ENCODE data around the gene BCL7A.
"Not testable (repeated sequence)": the region's sequence is repeated elsewhere in the genome, so short reads cannot be mapped to it uniquely, and the experiment has no call there.

Gene BCL7A

GRCh38 chr12:122056406-122056805 is 34.7 kb downstream of the BCL7A start:
- DNase-seq (ENCODE audit: low spot score), result not testable (repeated sequence)

- DNase-seq (ENCODE audit: low spot score), result no peak
Measured at GRCh38 chr12:122057007-122057735, 35.5 kb downstream of the BCL7A start.

DNA sequence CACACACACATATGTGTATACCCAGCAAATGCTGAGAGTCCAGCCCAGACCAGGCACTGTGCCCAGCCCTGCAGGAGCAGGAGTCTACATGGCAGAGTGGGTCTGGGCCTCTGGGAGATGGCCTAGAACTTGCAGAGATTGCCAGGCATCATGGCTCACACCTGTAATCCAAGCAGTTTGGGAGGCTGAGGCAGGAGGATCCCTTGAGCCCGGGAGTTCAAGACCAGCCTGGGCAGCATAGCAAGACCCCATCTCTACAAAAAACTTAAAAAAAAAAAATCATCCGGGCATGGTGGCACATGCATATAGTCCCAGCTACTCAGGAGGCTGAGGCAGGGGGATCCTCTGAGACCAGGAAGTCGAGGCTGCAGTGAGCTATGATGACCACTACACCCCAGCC is 36.1 kb downstream of the BCL7A start:
- no peak for DNase-seq (ENCODE audit: low spot score)

GRCh38 chr12:122058549-122059149 is 37.0 kb downstream of the BCL7A start:
- DNase-seq (ENCODE audit: low spot score), result no peak

DNA sequence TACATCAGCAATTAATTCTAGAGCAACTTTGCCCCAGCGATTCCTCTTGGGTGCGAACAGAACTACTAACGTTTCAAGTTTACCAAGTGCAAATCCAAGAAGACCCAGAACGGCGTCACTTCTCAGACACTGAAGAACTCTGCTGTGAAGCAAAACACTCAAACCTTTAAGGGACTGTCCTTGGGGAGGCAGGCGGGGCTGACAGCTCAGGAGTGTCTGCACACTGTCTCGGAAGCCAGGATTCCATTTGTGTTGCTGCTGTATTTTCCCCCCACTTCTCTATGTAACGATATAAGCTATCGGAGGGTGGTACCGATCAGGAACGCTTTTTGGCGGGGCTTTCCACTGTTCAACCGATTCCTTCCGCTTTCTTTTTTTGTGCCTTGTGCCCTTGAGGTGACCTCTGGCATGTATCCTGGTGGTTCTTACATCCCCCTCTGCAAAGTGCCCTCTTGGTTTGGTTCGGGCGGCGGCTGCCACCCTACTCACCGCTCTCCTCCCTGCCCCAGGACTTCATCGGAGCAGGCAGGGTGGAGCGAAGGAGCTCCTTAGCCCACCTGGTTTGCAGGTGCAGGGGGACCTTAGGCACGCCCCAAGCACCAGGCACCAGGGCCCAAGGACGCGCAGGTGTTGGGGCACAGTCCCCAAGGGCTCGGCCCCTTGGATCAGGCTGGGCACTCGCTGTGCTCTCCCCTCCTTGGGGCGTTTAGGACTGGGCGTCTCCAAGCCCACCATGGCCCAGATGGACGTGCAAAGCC is 37.7 kb downstream of the BCL7A start:
- no peak for DNase-seq (ENCODE audit: low spot score)

DNA sequence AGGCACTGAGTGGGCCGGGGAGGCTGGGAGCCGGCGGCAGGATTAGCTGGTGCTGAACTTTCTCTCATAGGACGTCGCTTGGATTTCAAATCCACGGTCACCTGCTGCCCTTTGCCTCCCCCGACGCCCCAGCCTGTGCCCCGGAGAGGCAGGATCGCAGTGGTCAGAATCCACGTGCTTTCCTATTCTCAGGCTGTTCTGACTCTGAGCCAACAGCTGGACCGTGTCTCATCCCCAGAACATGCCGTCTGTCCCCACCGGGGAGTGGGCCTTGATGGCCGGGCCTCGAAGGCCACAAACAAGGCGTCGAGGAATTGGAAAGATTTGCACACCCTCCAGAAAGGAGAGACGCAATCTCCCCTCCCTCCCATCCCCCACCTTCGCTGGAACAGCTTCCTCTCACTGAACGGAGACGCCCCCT is 38.4 kb downstream of the BCL7A start:
- DNase-seq (ENCODE audit: low spot score), result no peak

DNA sequence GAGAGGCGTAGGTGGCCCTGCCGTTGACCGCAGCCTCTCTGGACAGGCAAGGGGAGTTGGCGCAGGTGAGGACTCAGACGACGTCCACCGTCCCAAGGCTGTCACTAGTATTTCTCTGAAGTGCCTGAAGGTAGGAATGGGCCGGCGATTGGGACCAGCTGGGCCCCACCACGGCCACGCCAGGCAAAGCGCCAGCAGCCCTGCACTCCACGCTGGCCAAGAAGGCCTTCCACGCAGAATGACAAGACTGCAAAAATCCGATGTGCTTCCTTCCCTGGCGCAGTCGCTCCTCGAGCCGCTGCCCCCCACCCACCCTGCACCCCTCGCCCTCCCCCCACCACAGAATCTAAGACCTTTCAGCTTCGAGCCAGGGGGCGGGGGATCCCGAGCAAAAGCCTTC is 39.6 kb downstream of the BCL7A start:
- DNase-seq (ENCODE audit: low spot score), result no peak

DNA sequence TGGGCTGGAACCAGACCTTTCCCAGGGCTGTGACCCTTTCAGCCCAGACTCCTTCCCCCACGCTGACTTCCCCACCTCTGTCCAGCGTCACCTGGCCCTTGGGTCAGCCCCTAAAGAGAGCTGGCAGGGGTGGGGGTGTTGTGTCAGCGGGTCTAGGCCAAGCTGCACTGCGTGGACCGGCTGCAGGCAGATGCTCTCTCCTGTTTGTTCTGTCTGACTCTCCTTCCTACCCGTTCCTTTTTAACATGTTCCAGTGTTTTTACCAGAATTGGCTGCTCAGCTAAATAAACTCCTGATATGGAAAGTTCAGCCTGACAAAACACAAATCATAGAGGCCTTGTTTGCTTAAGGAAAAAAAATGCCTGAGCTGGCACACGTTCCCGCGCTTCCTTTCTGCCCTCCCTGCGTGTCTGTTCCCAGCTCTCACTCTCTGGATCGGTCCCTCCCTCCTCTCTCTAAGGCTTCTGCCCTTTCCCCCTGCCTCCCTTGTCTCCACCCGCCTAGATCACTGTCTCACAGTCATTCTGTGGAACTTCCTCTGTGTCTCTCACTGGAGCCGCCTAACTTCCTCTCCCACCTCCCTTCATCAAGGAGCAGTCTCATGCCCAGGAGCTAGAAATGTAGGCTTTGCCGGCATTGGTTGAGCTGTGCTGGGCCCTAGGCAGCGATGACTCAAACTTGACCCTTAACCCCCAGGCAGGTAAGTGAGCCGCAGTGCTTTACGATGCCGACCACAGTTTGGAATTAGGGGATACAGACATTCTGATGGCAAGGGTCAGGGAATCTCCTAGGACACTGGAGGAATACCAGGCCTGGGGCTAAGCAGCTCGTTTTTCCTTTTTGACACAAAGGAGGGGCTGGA is 41.4 kb downstream of the BCL7A start:
- no peak for DNase-seq (ENCODE audit: low spot score)

DNA sequence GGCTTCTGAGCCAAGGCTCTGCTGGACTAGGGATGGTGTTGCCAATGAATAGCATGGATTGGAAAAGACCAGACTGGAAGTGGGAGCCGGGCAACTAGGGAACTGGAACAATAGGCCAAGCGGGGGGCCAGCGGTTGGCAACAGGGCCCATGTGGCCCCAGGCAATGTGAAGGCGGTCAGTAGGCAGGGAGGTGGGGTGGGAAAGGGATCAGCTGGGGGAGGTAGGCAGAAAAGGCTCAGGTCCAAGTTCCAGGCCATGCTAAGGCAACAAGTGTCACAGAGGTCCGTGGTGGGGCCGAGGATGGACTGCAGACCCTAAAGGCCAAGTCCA is 42.0 kb downstream of the BCL7A start:
- DNase-seq (ENCODE audit: low spot score), result no peak

DNA sequence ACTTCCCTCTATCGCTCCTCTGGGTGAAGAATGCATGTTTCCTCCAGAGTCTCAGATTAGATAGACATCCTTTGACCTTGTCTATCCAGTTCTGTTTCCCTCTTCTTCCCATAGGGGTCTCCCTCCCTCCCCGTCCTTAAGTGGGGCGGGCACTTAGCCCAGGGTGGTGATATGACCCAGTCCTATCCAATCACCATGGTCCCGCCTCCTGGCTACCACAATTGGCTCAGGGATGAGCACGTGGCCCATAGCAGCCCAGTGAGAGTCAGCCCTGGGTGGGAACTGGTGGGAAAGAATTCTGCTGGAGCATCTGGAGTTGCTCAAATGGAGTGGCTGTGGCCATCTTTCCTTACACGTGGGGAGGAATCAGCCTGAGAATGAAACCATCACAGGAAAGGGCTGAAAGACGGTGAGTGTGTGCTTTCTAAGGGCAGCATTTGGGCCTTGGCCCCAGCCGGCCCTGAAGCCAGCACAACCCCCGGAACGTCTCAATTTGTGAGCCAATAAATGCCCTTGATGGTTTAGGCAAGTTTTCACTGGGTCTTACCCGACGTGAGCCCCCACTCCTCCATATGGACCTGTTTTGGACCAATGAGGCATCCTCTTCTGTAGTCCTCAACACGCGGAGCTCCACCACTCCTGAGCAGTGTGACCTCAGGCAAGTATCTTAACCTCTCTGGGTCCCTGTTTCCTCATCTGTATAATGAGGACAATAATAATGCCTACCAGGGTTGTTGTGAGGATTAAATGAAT is 42.5 kb downstream of the BCL7A start:
- DNase-seq (ENCODE audit: low spot score), result peak; percentile 23

DNA sequence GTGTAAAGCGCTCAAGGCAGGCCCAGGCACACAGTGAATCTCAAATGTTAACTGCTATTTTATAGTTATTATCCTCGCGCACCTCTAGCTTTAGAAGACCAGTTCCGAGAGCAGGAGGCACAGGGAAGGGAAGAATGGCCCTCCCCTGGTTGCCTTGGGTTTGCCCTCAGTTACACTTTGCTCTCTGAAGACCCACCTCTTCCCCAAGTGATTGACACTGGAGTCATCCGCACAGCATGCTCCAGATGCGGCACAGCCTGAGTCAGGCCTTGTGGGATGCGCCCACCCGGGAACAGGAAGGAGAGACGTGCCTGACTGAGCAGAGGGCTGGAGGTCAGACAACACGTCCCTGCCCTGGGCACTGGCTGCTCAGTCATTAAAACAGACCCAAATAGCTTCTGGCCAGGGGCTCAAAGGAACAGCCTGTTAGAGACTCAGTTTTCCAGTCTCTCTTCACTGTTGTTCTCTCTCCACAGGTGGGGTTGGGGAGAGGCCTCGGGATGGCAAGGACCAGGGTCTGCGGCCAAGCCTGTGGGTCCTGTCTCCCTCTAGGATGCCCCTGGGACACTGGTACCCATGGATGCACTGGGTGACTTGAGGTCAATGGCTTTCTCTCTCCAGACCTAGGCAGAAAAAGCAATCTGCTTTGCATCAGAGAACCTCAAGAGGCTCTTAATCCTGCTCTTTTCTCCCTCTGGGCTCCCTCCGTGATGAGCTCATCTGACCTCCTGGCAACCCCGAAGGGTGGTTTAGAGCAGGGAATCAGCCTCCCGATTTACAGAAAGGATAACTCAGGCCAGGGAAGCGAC is 43.3 kb downstream of the BCL7A start:
- DNase-seq (ENCODE audit: low spot score), result no peak

DNA sequence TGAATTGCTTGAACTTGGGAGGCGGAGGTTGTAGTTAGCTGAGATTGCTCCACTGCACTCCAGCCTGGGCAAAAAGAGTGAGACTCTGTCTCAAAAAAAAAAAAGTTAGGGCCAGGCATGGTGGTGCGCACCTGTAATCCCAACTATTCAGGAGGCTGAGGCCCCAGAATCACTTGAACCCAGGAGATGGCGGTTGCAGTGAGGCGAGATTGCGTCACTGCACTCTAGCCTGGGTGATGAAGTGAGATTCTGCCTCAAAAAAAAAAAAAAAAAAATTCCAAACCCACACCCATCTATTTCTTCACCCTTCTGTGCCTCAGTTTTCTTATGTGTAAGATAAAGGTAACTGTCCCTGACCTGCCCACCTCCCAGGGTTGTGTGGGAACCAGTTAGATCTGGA is 45.9 kb downstream of the BCL7A start:
- no peak for DNase-seq (ENCODE audit: low spot score)

GRCh38 chr12:122067966-122068365 is 46.3 kb downstream of the BCL7A start:
- peak; percentile 39 for DNase-seq (ENCODE audit: low spot score)

GRCh38 chr12:122072031-122072970 is 50.6 kb downstream of the BCL7A start:
- no peak for DNase-seq (ENCODE audit: low spot score)

DNA sequence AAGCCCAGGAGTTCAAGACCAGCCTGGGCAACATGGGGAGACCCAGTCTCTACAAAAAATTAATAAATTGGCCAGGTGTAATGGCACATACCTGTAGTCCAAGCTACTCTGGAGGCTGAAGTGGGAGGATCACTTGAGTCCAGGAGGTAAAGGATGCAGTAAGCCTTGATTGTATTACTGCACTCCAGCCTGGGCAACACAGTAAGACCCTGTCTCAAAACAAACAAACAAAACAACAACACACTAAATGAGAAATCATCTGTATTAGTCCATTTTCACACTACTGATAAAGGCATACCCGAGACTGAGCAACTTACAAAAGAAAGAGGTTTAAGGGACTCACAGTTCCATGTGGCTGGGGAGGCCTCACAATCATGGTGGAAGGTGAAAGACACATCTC is 52.1 kb downstream of the BCL7A start:
- DNase-seq (ENCODE audit: low spot score), result no peak

- DNase-seq (ENCODE audit: low spot score), result no peak
Measured at GRCh38 chr12:122076743-122077495, 55.2 kb downstream of the BCL7A start.

DNA sequence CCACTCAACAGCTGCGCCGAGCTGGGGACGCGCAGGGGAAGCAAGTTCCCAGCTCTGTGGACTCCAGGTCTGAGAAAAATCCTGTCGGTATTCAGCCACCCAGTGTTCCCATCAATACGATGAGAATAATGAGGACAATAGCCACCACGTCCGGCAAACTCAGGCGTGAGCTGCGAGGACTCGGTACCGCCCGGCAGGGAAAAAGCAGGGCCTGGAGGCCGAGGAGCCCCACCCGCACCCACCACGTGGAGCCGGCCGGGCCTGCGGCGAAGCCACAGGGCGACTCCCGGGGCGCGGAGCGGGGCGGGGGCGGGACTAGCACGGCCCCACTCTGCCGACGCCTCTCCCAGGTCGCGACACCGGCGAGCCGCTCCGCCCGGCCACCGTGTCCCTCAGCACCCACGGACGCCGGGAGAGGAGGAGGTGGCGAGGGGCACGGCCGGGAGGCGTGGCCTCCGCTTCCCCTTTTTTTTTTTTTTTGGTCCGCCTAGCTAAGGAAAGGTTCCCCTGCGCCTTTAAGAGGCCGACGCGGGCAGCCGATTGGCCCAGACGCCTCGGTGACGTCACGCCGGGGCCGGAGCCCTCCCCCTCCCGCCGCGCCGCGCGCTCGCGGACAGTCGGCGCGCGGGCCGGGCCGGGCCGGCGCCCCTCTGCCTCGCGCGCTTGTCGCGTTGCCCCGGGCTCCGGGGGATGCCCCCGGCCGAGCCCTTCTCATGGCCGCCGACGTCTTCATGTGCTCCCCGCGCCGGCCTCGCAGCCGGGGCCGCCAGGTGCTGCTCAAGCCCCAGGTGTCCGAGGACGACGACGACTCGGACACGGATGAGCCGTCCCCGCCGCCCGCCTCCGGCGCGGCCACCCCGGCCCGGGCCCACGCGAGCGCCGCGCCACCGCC is 56.7 kb downstream of the BCL7A start, which contains the start of gene MLXIP:
TSS of gene MLXIP (plus strand) at position 616 of the 892 bp plus-strand sequence. CDS start at position 714, 98 bp downstream.
- peak; percentile 88 for DNase-seq (ENCODE audit: low spot score)

Data from CD4-positive, alpha-beta T cell treated with Interleukin-6 at 100 ng/mL for 8 hours (primary cell).